ENCODE results near the gene RAB4A. TPM values are rescaled to one million over a fixed set of nuclear protein-coding genes. Genes with fewer than 3 reads are reported as not detected.

The RAB4A gene
- total RNA-seq, 1 donor from 2014 or later: 71.8 TPM

DNA sequence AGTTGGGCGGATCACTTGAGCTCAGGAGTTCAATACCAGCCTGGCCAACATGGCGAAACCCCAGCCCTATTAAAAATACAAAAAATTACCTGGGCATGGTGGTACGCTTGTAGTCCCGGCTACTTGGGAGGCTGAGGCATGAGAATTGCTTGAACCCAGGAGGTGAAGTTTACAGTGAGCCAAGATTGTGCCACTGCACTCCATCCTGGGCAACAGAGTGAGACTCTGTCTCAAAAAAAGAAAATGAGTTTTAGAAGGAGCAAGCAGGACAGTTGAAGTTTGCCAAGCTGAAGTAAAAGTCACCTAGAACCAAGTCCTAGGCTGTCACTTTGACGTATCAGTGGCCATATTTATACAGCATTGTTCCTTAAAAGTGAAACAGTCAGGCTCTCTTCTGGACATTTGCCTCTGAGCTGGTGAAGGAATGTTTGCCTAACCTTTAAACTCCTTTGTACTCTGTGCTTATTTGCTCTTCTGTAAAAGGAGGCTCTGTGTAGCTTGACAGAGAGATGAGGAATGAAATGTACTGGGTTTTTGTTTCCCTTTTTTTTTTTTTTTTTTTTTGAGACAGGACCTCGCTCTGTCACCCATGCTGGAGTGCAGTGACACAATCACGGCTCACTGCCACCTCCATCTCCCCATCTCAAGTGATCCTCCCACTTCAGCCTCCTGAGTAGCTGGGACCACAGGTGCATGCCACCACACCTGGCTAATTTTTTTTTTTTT lies 2.8 kb downstream of the RAB4A start:
- peaks cover 8% of the 10 kb centered on the region for H3K36me3 Mint-ChIP-seq
- TF ChIP-seq, protein P1, sequence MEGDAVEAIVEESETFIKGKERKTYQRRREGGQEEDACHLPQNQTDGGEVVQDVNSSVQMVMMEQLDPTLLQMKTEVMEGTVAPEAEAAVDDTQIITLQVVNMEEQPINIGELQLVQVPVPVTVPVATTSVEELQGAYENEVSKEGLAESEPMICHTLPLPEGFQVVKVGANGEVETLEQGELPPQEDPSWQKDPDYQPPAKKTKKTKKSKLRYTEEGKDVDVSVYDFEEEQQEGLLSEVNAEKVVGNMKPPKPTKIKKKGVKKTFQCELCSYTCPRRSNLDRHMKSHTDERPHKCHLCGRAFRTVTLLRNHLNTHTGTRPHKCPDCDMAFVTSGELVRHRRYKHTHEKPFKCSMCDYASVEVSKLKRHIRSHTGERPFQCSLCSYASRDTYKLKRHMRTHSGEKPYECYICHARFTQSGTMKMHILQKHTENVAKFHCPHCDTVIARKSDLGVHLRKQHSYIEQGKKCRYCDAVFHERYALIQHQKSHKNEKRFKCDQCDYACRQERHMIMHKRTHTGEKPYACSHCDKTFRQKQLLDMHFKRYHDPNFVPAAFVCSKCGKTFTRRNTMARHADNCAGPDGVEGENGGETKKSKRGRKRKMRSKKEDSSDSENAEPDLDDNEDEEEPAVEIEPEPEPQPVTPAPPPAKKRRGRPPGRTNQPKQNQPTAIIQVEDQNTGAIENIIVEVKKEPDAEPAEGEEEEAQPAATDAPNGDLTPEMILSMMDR (conservative IDR thresholded peaks at IDR 0.05): no peak
- peaks cover 25% of the 10 kb centered on the region for H3K4me1 Mint-ChIP-seq (ENCODE audit: unreplicated experiment)
- no peak for DNase-seq (ENCODE audit: extremely low spot score, unreplicated experiment)
- H3K27ac Mint-ChIP-seq: no peak overlapping the region
- H3K9me3 Mint-ChIP-seq: no peaks in the 10 kb centered on the region
- no peaks in the 10 kb centered on the region for H3K27me3 Mint-ChIP-seq
- H3K4me3 Mint-ChIP-seq: peak overlapping the region; percentile 97

DNA sequence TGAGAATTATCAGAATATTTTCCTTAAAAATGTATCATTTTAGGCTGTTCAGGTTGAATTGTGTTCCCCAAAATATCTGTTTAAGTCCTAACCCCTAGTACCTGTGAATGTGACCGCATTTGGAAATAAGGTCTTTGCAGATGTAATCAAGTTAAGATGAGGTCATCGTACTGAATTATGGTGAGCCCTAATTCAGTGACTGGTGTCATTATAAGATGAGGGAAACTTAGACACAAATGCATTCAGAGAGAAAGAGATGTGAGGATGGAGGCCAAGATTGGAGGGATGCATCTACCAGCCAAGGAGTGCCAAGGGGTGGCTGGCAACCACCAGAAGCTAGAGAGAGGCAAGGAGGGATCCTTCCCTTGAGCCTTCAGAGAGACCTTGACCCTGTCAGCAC lies 4.1 kb downstream of the RAB4A start:
- Mint-ChIP-seq H3K4me1 (ENCODE audit: unreplicated experiment) (peaks cover 25% of the 10 kb centered on the region), H3K27ac (no peak overlapping the region), H3K4me3 (no peak overlapping the region), H3K9me3 (no peaks in the 10 kb centered on the region), H3K36me3 (peaks cover 8% of the 10 kb centered on the region), H3K27me3 (no peaks in the 10 kb centered on the region)
- TF ChIP-seq, protein P1 (conservative IDR thresholded peaks at IDR 0.05): no peak
- DNase-seq (ENCODE audit: extremely low spot score, unreplicated experiment): no peak

DNA sequence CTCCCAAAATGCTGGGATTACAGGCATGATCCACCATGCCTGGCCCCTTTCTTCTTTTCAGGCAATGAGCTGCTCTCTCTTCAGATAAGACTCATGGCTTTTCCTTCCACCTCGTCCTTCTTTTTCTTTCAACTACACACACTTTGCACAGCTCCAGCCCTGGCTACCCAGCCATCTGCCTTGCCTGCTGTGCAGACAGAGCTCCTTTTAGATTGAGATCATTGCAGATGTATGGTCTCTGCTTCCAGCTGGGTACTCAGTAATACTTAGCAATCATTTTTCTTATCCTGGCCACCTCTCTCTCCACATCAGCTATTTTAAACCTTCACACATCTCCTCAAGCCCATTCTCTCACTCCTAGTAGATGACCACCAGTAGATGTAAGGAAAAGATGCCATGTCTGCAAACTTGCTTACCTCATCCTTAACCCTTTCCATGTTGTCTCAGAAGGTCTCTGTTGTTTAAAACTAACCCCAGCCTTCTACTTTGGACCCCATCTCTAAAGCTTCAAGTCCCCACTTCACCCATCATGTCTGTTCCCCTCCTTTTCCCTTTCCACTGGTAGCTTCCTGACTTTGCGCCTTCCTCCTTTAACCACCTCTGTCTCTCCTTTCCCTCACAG lies 7.3 kb downstream of the RAB4A start:
- Mint-ChIP-seq H3K9me3 (peaks cover 11% of the 10 kb centered on the region), H3K27ac (no peak overlapping the region), H3K27me3 (no peaks in the 10 kb centered on the region), H3K36me3 (peaks cover 17% of the 10 kb centered on the region), H3K4me3 (no peak overlapping the region), H3K4me1 (ENCODE audit: unreplicated experiment) (peaks cover 21% of the 10 kb centered on the region)
- DNase-seq (ENCODE audit: extremely low spot score, unreplicated experiment): no peak
- TF ChIP-seq, protein P1 (conservative IDR thresholded peaks at IDR 0.05): no peak

DNA sequence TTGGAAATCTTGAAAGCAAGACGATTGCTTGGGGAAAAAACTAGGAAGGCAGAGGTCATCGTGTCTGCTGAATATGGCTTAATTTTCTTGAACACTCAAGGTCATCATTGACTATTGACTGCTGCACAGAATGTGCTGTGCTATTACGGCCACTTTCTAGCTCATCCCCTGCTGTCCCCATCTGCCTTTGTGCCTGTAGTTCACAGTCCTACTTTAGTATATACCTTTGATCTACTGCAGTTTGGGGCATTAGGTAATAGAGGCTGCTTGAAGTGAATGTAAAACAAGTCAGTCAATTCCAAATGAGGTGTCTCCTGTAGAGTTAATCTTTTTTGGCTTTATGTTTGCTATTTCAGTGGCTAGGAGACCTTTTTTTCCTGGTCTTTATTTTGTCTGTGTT lies 8.3 kb downstream of the RAB4A start:
- no peak overlapping the region for H3K4me3 Mint-ChIP-seq
- no peaks in the 10 kb centered on the region for H3K27me3 Mint-ChIP-seq
- TF ChIP-seq, protein P1 (conservative IDR thresholded peaks at IDR 0.05): no peak
- no peak overlapping the region for H3K27ac Mint-ChIP-seq
- H3K4me1 Mint-ChIP-seq (ENCODE audit: unreplicated experiment): peaks cover 20% of the 10 kb centered on the region
- H3K9me3 Mint-ChIP-seq: peaks cover 11% of the 10 kb centered on the region
- DNase-seq (ENCODE audit: extremely low spot score, unreplicated experiment): no peak
- peaks cover 17% of the 10 kb centered on the region for H3K36me3 Mint-ChIP-seq

DNA sequence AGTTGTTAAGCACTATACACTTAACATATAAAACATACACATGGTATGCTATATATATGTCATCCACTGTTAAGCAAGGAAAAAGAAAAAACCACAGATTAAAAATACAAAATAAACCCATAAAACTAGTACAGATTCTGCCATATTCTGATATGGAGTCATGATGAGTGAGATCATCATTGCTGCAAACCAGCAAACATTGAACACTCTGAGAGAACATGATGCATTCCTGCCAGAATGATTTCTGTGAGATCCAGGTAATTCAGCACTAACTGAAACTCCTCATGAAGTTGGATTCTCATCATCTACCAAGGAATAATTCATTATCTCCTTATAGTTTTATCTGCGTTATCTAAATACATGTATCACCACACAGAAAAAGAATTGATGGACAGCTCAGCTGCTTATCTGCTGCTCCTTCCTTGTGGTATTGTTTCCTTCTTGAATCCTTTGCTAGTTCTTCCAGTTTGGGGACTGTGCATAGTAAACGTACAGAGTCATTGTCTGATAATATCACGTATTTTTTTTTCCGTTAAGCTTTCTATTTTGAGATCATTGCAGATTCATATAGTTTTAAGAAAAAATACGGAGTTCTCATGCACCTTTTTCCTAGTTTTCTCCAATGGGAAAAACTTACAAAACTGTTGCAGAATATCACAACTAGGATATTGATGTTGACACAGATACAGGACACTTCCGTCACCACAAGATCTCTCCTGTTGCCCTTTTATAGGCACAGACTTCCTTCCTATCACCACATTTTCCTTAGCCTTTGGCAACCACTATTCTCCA lies 9.3 kb downstream of the RAB4A start:
- no peak for DNase-seq (ENCODE audit: extremely low spot score, unreplicated experiment)
- Mint-ChIP-seq H3K9me3 (peaks cover 11% of the 10 kb centered on the region), H3K27me3 (no peaks in the 10 kb centered on the region), H3K36me3 (peaks cover 15% of the 10 kb centered on the region), H3K4me1 (ENCODE audit: unreplicated experiment) (peaks cover 18% of the 10 kb centered on the region), H3K4me3 (peak overlapping the region; percentile 67), H3K27ac (peak overlapping the region; percentile 88)
- TF ChIP-seq, protein P1 (conservative IDR thresholded peaks at IDR 0.05): no peak
